ENCODE data around the gene PRUNE2.

PRUNE2 gene

GRCh38 chr9:76642074-76642473 is 263.8 kb downstream of the PRUNE2 start:
- TF ChIP-seq CTCF (IDR thresholded peaks at IDR 0.05; ENCODE audit: poor library complexity, severe bottlenecking), result no peak
- no peaks in the 10 kb centered on the region for H3K36me3 ChIP-seq (ENCODE audit: low read depth)
- H3K27me3 ChIP-seq (ENCODE audit: insufficient read depth, poor library complexity, severe bottlenecking), result no peaks in the 10 kb centered on the region
- no peak for ATAC-seq (ENCODE audit: low read depth)
- no peaks in the 10 kb centered on the region for H3K9me3 ChIP-seq (ENCODE audit: severe bottlenecking)
- no peak for DNase-seq (ENCODE audit: low spot score)
- H3K4me3 ChIP-seq (ENCODE audit: severe bottlenecking), result no peak overlapping the region
- peaks cover 10% of the 10 kb centered on the region for H3K4me1 ChIP-seq (ENCODE audit: insufficient read depth, poor library complexity, severe bottlenecking)
- H3K27ac ChIP-seq (ENCODE audit: poor library complexity, severe bottlenecking), result no peak overlapping the region

GRCh38 chr9:76638001-76638400 is 267.9 kb downstream of the PRUNE2 start:
- H3K4me1 ChIP-seq (ENCODE audit: insufficient read depth, poor library complexity, severe bottlenecking), result peaks cover 18% of the 10 kb centered on the region
- TF ChIP-seq CTCF (IDR thresholded peaks at IDR 0.05; ENCODE audit: poor library complexity, severe bottlenecking), result no peak
- H3K9me3 ChIP-seq (ENCODE audit: severe bottlenecking), result no peaks in the 10 kb centered on the region
- H3K36me3 ChIP-seq (ENCODE audit: low read depth), result no peaks in the 10 kb centered on the region
- ATAC-seq (ENCODE audit: low read depth), result no peak
- DNase-seq (ENCODE audit: low spot score), result no peak
- H3K27ac ChIP-seq (ENCODE audit: poor library complexity, severe bottlenecking), result peak overlapping the region; percentile 64
- H3K4me3 ChIP-seq (ENCODE audit: severe bottlenecking), result no peak overlapping the region
- no peaks in the 10 kb centered on the region for H3K27me3 ChIP-seq (ENCODE audit: insufficient read depth, poor library complexity, severe bottlenecking)

- no peak overlapping the region for H3K4me3 ChIP-seq (ENCODE audit: severe bottlenecking)
- H3K36me3 ChIP-seq (ENCODE audit: low read depth), result no peaks in the 10 kb centered on the region
- no peaks in the 10 kb centered on the region for H3K27me3 ChIP-seq (ENCODE audit: insufficient read depth, poor library complexity, severe bottlenecking)
- no peaks in the 10 kb centered on the region for H3K9me3 ChIP-seq (ENCODE audit: severe bottlenecking)
- TF ChIP-seq CTCF (IDR thresholded peaks at IDR 0.05; ENCODE audit: poor library complexity, severe bottlenecking), result no peak
- DNase-seq (ENCODE audit: low spot score) (no peak), ATAC-seq (ENCODE audit: low read depth) (peak; percentile 62)
- H3K4me1 ChIP-seq (ENCODE audit: insufficient read depth, poor library complexity, severe bottlenecking), result peaks cover 18% of the 10 kb centered on the region
- H3K27ac ChIP-seq (ENCODE audit: poor library complexity, severe bottlenecking), result peak overlapping the region; percentile 64
These were observed 268.5 kb downstream of the PRUNE2 start for GRCh38 chr9:76637416-76637815.

- no peak for TF ChIP-seq CTCF (IDR thresholded peaks at IDR 0.05; ENCODE audit: poor library complexity, severe bottlenecking)
- Histone ChIP-seq H3K27ac (ENCODE audit: poor library complexity, severe bottlenecking) (peak overlapping the region; percentile 4), H3K4me3 (ENCODE audit: severe bottlenecking) (no peak overlapping the region), H3K9me3 (ENCODE audit: severe bottlenecking) (no peaks in the 10 kb centered on the region), H3K36me3 (ENCODE audit: low read depth) (no peaks in the 10 kb centered on the region), H3K4me1 (ENCODE audit: insufficient read depth, poor library complexity, severe bottlenecking) (peaks cover 18% of the 10 kb centered on the region), H3K27me3 (ENCODE audit: insufficient read depth, poor library complexity, severe bottlenecking) (no peaks in the 10 kb centered on the region)
- ATAC-seq (ENCODE audit: low read depth) (peak; percentile 82), DNase-seq (ENCODE audit: low spot score) (no peak)
These were observed 271.4 kb downstream of the PRUNE2 start for GRCh38 chr9:76634356-76635054.

GRCh38 chr9:76630916-76631315 is 275.0 kb downstream of the PRUNE2 start:
- no peak overlapping the region for H3K4me3 ChIP-seq (ENCODE audit: severe bottlenecking)
- ATAC-seq (ENCODE audit: low read depth) (no peak), DNase-seq (ENCODE audit: low spot score) (no peak)
- no peak for TF ChIP-seq CTCF (IDR thresholded peaks at IDR 0.05; ENCODE audit: poor library complexity, severe bottlenecking)
- H3K27ac ChIP-seq (ENCODE audit: poor library complexity, severe bottlenecking), result no peak overlapping the region
- no peaks in the 10 kb centered on the region for H3K36me3 ChIP-seq (ENCODE audit: low read depth)
- no peaks in the 10 kb centered on the region for H3K9me3 ChIP-seq (ENCODE audit: severe bottlenecking)
- H3K4me1 ChIP-seq (ENCODE audit: insufficient read depth, poor library complexity, severe bottlenecking), result peaks cover 7% of the 10 kb centered on the region
- no peaks in the 10 kb centered on the region for H3K27me3 ChIP-seq (ENCODE audit: insufficient read depth, poor library complexity, severe bottlenecking)

Measured in RWPE2 (cell line).